GM21381 (cell line): ENCODE measurements around the gene EIF3I.

Experiments used
- ATAC-seq: cut with Tn5 transposase; IDR thresholded peaks from one replicate; pipeline ENCODE4 v1.9.1; 2021; ENCODE audit warnings: mild to moderate bottlenecking, moderate library complexity; ENCODE audit not compliant: unreplicated experiment

The EIF3I gene

DNA sequence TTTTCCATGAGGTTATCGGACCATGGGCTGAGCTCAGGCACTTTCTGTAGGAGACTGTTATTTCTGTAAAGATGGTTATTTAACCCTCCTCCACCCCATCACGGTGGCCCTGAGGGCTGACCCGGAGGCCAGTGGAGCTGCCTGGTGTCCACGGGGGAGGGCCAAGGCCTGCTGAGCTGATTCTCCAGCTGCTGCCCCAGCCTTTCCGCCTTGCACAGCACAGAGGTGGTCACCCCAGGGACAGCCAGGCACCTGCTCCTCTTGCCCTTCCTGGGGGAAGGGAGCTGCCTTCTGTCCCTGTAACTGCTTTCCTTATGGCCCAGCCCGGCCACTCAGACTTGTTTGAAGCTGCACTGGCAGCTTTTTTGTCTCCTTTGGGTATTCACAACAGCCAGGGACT lies 24.4 kb upstream of the EIF3I start:
- ATAC-seq: no peak

DNA sequence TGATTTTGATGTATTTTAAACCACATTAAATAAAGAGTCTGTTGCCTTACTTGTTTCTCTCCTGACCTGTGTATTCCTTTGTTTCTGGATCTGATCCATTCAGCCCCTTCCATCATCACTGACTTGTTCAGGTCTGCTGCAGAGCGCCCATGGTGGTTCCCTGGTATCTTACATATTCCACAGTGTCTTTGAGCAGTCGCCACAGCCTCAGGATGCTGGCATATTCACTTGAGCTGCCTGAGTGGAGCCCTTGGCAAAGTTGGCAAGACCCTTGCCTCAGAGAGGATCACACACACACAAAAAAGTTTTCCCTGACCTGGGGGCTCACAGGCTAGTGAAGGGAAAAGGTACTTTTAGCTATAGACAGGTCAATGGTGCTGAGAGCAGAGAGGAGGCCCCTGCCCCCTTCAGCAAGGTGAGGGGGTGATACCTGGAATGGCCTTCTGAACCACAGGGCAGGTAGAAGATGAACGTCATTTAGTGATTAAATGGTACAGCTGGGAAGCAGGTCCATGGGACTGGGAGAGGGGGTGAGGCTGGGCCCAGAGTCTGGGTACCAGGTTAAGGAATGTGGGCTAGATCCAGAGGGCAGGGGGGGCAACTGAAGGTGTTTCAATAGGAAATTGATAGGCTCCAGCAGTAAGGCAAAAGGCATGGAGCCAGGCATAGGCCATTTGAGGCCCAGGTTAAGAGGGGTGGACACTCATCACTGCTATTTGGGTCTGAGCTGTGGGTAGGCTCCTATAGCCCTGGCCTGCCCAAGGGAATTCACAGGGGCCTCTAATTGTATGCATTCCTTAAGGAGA lies 23.8 kb upstream of the EIF3I start:
- no peak for ATAC-seq

DNA sequence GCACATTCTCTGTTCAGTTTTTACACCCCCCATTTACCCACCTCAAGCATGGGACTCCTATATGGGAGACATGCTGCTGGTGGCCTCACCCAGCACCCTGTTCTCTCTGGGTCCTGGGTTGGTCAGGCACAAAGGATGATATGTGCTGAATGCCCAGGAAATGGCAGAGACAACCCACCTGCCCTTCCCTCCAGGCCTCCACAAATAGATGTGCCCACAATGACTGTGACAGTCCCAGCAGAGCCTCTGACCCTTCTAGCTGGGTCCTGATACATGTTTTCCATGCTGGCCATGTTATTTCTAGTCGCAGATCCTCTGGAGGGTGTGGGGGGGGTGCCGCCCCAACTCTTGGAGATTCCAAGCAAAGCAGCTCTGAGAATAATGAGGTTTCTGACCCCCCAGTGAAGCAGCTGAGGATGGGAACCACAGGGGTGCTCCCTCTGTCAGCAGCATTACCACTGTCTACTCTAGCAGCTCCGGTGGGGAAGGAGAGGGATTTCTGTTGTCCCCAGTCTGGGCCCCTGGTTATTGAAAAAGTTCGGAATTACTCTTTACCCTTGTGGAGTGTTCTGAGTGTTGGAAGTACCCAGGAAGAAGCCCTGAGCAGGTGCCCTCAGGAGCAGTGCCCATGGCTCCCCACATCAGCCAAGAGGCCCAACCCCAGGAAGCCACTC lies 23.0 kb upstream of the EIF3I start:
- ATAC-seq: no peak

DNA sequence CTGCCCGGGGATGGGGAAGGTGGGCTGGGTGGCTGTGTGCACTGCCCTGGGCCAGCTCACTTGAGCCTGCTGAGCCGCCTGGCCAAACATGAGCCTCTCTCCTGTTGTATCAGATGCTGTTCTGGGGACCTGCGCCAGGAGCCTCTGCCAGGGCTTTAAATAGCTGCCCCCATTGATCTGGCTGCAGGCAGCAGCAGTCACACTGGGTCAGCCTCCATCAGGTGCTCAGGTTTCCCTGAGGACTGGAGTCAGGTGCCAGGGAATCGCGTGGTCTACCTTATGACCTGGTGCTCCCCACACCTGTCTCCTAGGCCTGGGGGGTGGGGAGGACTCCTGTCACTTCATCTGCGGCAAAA lies 22.5 kb upstream of the EIF3I start:
- no peak for ATAC-seq

DNA sequence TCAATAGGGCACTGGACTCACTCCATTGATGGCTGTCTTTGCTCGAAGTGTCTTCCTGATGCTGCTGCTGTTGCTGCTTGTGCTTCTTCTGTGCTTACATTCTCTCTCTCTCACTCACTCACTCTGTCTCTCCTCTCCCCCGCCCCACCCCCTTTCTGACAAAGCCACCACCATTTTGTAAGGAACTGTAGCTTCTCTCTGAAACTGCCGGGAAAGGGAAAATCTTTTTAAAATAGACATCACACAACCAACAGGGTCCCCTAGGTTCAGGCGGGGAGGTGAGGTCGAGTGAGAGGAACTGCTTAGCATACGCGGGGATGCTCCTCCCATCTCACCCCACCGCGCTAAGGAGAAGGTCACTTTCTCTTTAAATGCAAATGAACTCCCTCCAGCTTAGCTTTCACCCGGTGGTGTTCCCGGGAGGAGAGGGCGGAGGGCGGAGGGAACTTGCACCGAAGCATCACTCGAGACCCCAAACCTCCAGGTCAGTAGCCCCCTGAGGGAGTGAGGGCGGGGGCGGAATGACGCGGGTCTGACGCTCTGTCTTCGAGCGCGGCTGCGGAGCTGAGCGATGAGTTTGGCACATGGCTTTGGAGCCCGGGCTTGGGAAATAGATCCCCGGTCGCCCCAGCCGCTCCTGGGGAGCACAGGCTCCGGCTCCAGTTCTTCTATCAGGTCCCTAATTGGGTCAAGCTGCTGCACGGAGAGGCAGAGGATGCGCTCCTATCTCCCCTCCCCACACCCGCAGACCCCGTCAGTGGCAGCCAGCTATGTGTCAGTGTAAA lies 21.8 kb upstream of the EIF3I start, which contains the start of gene CCDC28B:
Gene CCDC28B, plus strand, starts transcription at position 370 of the 785 bp plus-strand sequence. CDS start 1,341 bp downstream, outside the sequence.
- ATAC-seq: no peak

DNA sequence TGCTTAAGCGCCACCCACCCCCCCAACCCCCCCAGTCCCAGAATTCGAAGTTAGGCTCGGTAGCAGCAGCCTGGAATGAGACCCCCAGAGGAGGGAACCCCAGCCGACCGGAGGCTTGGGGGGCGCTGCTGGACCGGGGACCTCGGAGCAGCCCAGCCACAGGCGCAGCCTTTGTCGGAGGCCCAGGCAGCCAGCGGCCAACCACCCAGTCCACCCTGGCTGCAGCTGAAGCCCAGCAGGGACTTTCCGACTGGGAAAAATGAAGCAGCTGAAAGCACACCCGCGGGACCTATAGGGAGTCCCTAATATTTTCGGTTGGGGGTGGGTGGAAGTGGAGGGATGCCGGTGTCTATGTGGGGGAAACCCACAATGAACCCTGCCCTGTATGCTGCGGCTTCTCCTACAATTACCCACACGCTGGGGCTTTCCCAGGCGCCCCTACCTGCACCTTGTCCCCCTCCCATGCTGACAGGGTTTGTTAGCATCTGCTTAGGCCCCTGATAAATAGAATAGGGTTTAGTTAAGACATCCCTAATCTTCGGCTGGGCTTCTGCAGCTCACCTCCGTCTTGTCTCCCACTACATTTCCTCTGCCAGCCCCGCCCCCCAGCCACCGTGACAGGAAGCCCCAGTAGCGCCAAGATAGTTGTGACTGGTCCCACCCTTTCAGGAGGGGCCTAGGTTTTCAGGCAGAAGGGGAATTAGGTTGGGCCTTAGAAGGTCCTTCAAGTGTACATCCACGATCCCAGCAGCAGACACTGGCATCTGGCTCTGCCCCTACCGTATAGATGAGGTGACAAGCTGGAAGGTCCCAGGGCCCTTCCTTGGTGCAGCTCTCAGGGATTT lies 21.0 kb upstream of the EIF3I start:
- ATAC-seq: no peak

DNA sequence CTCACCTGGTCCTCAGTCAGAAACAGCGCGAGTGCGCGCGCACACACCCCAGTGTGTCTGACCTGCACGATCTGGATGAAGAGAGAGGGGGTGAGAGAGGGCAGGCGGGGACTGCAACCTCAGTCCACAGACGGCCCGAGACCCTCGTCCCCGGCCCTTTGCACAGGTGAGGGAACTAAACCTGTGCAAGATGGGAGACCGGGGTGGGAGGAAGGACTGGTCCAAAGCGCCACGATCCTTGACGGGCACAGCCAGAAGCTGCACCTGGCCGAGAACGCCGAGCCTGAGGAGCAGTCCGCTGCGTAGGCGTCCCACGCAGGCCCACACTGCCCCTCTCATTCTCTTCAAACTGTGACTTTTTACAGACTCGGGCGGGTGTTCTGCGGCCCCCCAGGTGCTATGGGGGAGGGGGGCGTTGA lies 17.3 kb upstream of the EIF3I start:
- no peak for ATAC-seq

DNA sequence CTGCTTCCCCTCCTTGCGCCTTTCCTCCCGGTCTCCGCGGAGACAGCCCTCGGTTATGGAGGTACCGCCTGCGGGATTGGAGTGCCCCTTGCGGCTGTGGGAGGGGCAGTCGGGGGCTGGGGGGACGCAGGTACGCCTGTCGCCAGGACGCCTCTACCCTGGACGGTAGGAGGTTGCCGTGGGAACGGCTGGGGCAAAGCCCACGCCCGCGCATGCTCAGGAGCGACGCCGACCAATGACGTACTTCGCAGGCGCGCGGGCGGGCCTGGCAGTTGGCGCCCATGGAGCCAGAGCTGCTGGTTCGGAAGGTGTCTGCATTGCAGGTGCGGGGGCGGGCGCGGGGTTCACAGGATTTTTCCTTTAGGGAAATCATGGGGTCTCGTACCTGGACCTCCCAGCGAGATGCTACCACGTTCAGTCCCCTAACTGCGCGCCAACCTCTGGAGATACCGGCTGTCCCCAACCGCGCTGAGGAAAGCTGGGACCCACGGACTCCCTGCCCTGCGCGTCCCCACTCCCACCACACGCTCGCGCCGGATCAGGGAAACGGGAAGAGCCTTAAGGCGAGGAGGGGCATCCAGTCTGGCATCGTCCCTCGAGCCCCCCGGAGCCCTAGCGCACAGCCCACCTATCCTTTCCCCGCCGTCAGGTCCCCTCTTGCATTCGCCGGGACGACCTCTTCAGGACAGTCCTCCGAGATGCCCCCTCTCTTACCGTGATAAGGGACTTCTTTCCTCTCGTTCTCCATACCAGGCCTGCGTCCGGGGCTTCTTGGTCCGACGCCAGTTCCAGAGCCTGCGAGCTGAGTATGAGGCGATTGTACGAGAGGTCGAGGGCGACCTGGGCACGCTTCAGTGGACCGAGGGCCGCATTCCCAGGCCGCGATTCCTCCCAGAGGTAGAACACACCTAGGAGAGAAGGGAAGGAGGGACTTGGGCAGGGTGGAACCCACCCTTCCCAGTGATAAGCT lies 16.5 kb upstream of the EIF3I start, which contains the start of gene IQCC:
Gene IQCC, plus strand, starts transcription at position 271 of the 970 bp plus-strand sequence. Its CDS starts 11 bp downstream, at position 282.
- ATAC-seq: no peak

DNA sequence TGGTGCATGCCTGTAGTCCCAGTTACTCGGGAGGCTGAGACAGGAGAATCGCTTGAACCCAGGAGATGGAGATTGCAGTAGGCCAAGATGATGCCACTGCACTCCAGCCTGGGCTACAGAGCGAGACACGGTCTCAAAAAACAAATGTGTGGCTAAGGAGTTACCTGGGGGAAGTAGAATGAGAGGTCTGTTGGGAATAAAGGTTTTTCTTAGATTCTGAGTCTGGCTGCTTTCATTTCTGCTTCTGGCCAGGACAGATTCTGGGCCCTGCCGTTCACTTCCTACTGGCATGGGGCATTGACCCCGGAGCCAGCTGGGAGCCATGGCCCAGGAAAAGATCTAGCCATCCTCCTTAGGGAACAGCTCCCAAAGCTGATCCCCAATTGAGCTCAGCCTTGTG lies 13.7 kb upstream of the EIF3I start:
- ATAC-seq: no peak

DNA sequence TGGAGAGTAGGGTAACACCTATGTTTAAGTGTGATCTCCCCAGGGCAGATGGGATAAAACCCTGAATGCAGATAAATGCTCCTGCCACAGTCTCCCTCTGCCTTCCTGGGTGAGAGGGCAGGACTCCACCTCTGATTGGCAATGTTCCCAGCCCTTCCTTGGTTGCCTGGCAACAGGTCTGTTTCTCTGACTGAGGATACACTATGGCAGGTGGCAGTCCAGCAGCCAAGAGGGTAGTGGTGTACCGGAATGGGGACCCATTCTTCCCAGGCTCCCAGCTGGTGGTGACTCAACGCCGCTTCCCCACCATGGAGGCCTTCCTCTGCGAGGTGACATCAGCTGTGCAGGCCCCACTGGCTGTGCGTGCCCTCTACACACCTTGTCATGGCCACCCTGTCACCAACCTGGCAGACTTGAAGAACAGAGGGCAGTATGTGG lies 13.3 kb upstream of the EIF3I start, which contains the start of gene DCDC2B:
Gene DCDC2B, plus strand, starts transcription at position 199 of the 438 bp plus-strand sequence. Its CDS starts 5 bp downstream, at position 204.
- no peak for ATAC-seq

DNA sequence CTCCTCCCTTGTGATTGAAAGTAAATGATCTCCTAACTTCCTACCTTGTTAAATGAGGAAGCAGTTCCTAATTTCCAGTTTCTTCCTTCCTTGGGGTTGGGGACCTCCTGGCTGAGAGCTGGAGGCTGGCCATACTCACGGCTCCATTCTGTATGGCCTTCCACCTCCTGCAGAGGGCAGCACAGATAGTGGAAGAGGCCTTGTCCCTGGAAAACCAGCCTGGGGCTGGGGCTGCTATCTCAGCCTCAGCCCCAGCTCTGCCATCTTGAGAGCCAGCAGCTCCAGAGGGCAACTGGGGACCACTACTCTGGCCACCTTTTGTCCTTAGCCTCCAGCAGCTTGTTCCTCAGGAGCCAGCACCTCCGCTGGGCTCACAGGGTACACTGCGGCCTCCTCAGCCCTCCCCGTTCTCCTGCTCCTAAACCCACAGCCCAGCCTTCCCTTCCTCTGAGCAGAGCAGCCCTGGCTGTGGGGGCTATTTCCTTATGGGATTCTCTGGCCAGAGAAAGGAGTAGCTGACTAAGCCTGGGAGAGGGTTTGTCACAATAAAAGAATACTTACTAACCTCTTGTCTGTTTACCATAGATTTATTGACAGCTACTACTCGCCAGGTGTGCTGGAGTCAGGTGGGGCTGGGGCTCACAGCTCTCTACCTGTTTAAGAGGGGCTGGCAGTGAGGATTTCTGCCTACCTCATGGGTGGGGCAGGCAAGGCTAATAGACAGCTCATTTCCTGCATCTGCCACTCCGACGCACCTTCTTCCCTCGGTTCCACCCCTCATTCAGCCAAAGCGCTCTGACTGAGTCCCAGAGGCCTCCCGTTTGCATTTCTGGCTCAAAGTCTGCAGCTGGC lies 6.4 kb upstream of the EIF3I start:
- no peak for ATAC-seq

DNA sequence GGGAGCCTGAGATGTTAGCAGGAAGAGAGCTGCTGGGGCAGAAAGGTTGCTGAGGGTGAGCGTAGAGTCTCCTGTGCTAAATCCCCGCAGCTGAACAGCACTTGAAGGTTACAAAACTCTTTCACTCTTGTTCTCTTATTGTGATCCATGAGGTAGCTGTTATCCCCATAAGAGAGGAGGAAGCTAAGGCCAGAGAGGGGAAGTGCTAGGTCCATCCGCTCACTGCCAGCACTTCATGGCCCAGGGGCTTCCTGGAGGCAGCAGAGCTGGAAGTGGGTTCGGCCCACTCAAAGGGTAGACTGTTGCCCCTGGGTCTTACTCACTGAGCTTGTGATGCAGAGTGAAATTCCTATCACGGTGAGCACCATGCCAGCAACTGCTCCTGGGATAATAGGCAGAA lies 5.6 kb upstream of the EIF3I start:
- no peak for ATAC-seq

DNA sequence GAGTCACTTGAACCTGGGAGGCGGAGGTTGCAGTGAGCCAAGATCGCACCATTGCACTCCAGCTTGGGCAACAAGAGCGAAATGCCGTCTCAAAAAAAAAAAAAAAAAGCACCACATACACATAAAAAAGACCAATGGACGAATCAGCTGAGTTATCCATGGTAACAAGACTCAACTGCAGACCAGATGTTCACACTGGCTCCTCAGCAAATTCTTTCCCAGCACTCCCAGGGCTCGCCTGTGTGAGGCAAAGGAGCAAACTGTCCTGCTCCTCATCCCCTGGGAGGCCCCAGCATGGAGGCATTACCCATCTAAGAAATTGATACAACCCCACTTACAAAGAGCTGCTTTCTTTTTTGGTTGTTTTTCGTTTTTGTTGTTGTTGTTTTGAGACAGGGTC lies 3.2 kb upstream of the EIF3I start:
- ATAC-seq: no peak

DNA sequence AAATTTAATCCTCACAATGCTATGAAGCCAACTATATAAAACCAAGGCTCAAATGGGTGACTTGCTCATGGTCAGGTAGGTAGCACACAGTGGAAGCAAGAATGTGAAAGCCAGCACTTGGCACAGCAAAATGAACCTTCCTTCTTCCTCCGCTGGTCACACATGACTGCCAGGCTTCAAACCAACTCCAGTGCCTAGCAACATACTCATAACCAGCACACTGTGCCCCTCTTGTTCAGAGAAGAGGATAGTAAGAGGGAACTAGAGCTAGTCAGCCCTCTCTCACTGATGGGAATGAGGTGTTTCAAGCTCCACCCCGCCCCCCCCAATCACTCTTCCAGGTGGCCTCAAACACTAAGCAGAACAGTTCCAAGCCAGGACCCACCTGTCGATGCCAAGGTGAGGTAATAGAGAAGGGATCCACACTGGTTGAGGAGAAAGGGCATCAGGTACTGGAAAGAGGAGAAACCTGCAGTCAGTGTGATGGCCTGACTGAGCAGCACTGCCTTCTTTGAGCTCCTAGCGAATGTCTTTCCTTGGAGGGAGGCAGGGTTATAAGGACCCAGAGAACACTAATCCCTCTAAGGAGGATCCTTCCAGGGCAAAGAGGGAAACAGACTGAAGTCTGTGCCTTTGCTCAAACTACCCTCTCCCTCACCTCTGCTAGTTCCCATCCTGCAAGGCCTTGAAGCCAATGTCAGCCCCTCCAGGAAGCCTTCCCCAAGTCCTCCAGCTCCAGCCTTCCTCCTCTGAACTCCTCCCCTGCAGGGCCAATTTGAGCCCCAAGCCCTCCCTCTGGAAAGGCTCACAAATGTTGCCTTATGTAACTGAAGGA lies 1.2 kb upstream of the EIF3I start:
- ATAC-seq: no peak

DNA sequence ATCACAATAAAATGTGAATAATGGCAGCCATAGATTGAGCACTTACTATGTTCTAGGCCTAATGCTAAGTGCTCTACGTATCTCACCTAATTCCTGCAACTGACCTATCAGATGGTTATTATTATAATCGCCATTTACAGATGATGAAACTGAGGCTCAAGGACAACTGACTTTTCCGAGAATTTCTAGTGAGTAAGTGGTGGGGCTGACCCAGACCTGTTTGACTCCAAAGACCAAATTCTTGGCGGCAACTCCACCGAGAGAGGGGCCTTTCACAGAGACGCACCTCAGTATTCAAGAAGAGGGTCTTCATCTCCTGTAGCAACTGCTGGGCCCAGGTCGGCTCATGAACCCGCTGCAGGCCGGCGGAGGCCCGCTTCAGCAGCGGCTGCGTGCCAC lies 627 bp upstream of the EIF3I start:
- no peak for ATAC-seq

DNA sequence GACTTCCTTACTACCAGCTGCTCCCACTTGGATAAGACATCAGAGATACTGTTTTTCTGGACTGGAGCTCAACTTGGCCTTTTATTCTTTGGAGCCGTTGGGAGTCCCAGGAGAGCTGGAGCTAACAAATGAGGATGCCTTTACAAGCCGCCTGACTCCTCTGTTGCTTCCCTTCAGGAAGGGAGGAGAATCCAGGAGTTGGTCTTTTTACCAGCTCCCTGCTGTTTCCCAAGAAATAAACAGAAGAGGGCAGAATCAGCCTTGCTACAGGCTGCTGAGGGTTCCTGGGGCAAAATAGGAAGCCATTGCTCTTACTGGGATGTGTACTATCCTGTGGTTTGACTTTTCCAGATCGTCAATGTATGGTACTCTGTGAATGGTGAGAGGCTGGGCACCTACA lies 1.5 kb downstream of the EIF3I start:
- no peak for ATAC-seq

DNA sequence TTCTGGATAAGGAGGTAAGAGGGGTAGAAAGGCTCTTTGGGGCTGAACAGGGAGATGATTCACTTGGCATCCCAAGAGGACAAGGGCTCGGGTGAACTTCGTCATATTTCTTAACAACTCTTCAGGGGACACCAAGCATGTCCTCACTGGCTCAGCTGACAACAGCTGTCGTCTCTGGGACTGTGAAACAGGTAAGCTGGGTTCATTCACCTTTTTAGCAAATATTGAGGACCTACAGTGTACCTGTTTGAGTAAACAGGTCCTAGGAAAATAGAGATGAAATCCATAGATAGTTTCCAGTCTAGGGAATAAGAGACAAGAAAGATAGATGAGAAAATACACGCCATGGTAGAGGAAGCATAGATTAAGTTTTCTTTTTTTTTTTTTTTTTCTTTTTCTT lies 2.1 kb downstream of the EIF3I start:
- ATAC-seq: no peak

DNA sequence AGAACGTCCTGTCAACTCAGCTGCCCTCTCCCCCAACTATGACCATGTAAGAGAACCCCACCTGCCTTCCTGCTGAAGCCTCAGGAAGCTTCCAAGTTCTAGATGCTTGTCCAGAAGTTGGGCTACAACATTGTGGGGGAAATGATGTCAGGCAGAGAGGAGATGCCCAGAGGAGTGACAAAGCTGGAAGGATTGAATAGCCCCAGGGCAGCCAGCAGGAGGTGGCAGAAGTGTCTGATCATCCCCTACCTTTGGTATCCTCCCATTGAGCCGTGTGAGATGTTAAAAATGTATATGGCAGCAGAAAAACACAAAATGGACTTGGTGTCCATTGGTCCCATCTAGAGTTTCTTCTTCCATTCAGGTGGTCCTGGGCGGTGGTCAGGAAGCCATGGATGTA lies 6.6 kb downstream of the EIF3I start:
- no peak for ATAC-seq
